H7 (cell line): ENCODE measurements around the gene CDH23. TPM values are rescaled to one million over a fixed set of nuclear protein-coding genes. Genes with fewer than 3 reads are reported as not detected.

ENCODE experiments used
- DNase-seq: peaks from one replicate; pipeline ENCODE4 v3.0.0; 2012
- H3K27me3 ChIP-seq: 2 replicates; pipeline ENCODE4 v1.6.0; 2011; ENCODE audit warnings: mild to moderate bottlenecking, low read length; ENCODE audit not compliant: control insufficient read depth, insufficient read depth
- H3K36me3 ChIP-seq: replicated peaks from 2 replicates; pipeline ENCODE4 v1.5.1; 2011; ENCODE audit warnings: low read length; ENCODE audit not compliant: control insufficient read depth, insufficient read depth
- H3K4me3 ChIP-seq: 2 replicates; pipeline ENCODE4 v1.5.1; 2011; ENCODE audit warnings: low read depth, mild to moderate bottlenecking, control low read depth, low read length, moderate library complexity; ENCODE audit not compliant: insufficient read depth
- total RNA-seq: library from RNA; depleted of rRNA; stranded (reverse); fragments of >200 nt; shearing (Covaris generic); gene quantifications from 2 replicates; pipeline ENCODE4 v1.2.3, GENCODE V29; 2014

CDH23 gene
- total RNA-seq, 1 experiment from 2014 or later: 4.5 TPM

- H3K27me3 ChIP-seq: no peaks in the 10 kb centered on the region
- H3K36me3 ChIP-seq: no peaks in the 10 kb centered on the region
- DNase-seq: no peak
- no peak overlapping the region for H3K4me3 ChIP-seq
Measured at GRCh38 chr10:71442000-71442399, 45.3 kb downstream of the CDH23 start.

- Histone ChIP-seq H3K36me3 (no peaks in the 10 kb centered on the region), H3K27me3 (no peaks in the 10 kb centered on the region), H3K4me3 (no peak overlapping the region)
- peak; percentile 40 for DNase-seq
Measured at GRCh38 chr10:71442859-71443570, 46.3 kb downstream of the CDH23 start.

- Histone ChIP-seq H3K27me3 (no peaks in the 10 kb centered on the region), H3K36me3 (no peaks in the 10 kb centered on the region), H3K4me3 (no peak overlapping the region)
- peak; percentile 79 for DNase-seq
Measured at GRCh38 chr10:71443676-71444075, 47.0 kb downstream of the CDH23 start.

- Histone ChIP-seq H3K27me3 (no peaks in the 10 kb centered on the region), H3K36me3 (no peaks in the 10 kb centered on the region), H3K4me3 (no peak overlapping the region)
- no peak for DNase-seq
Measured at GRCh38 chr10:71444284-71445054, 47.7 kb downstream of the CDH23 start.

GRCh38 chr10:71447676-71448075 lies 51.0 kb downstream of the CDH23 start:
- no peaks in the 10 kb centered on the region for H3K27me3 ChIP-seq
- DNase-seq: no peak

GRCh38 chr10:71448146-71448545 lies 51.4 kb downstream of the CDH23 start:
- DNase-seq: no peak
- Histone ChIP-seq H3K27me3 (no peaks in the 10 kb centered on the region), H3K4me3 (no peak overlapping the region), H3K36me3 (no peaks in the 10 kb centered on the region)

More at GRCh38 chr10:71447676-71448075, 51.0 kb downstream of the CDH23 start:
- Histone ChIP-seq H3K36me3 (no peaks in the 10 kb centered on the region), H3K4me3 (no peak overlapping the region)

GRCh38 chr10:71449026-71449425 lies 52.3 kb downstream of the CDH23 start:
- H3K4me3 ChIP-seq: no peak overlapping the region
- H3K36me3 ChIP-seq: no peaks in the 10 kb centered on the region
- no peaks in the 10 kb centered on the region for H3K27me3 ChIP-seq

GRCh38 chr10:71451754-71452153 lies 55.0 kb downstream of the CDH23 start:
- no peak for DNase-seq
- no peak overlapping the region for H3K4me3 ChIP-seq
- H3K36me3 ChIP-seq: no peaks in the 10 kb centered on the region
- no peaks in the 10 kb centered on the region for H3K27me3 ChIP-seq

More at GRCh38 chr10:71449026-71449425, 52.3 kb downstream of the CDH23 start:
- DNase-seq: no peak

GRCh38 chr10:71453186-71453585 lies 56.5 kb downstream of the CDH23 start:
- DNase-seq: no peak
- Histone ChIP-seq H3K4me3 (no peak overlapping the region), H3K27me3 (no peaks in the 10 kb centered on the region), H3K36me3 (no peaks in the 10 kb centered on the region)

GRCh38 chr10:71454347-71454746 lies 57.6 kb downstream of the CDH23 start:
- H3K4me3 ChIP-seq: no peak overlapping the region
- no peaks in the 10 kb centered on the region for H3K27me3 ChIP-seq
- H3K36me3 ChIP-seq: no peaks in the 10 kb centered on the region
- DNase-seq: no peak

- Histone ChIP-seq H3K36me3 (no peaks in the 10 kb centered on the region), H3K4me3 (no peak overlapping the region), H3K27me3 (no peaks in the 10 kb centered on the region)
- DNase-seq: no peak
Measured at GRCh38 chr10:71455035-71455434, 58.3 kb downstream of the CDH23 start.

- no peaks in the 10 kb centered on the region for H3K36me3 ChIP-seq
- DNase-seq: no peak
- no peak overlapping the region for H3K4me3 ChIP-seq
- no peaks in the 10 kb centered on the region for H3K27me3 ChIP-seq
Measured at GRCh38 chr10:71456631-71457030, 59.9 kb downstream of the CDH23 start.

- no peaks in the 10 kb centered on the region for H3K27me3 ChIP-seq
- H3K36me3 ChIP-seq: no peaks in the 10 kb centered on the region
- DNase-seq: no peak
- H3K4me3 ChIP-seq: no peak overlapping the region
Measured at GRCh38 chr10:71457908-71458307, 61.2 kb downstream of the CDH23 start.

- no peaks in the 10 kb centered on the region for H3K27me3 ChIP-seq
- no peak for DNase-seq
- no peak overlapping the region for H3K4me3 ChIP-seq
- no peaks in the 10 kb centered on the region for H3K36me3 ChIP-seq
Measured at GRCh38 chr10:71458387-71458786, 61.7 kb downstream of the CDH23 start.

- H3K36me3 ChIP-seq: no peaks in the 10 kb centered on the region
- peak; percentile 80 for DNase-seq
- H3K4me3 ChIP-seq: no peak overlapping the region
- no peaks in the 10 kb centered on the region for H3K27me3 ChIP-seq
Measured at GRCh38 chr10:71459513-71459912, 62.8 kb downstream of the CDH23 start.
